HepG2 (cell line): ENCODE results near the gene H3-3A. TPM values are rescaled to one million over a fixed set of nuclear protein-coding genes. Genes with fewer than 3 reads are reported as not detected.

Experiments
- BCL3 ChIP-seq: sonication (generic); formaldehyde crosslinking; IDR thresholded peaks from 2 replicates; pipeline ENCODE4 v1.5.1; 2020; ENCODE audit warnings: mild to moderate bottlenecking, missing genetic modification reagents, moderate library complexity
- CEBPB ChIP-seq: IDR thresholded peaks from 2 replicates; pipeline ENCODE4 v1.6.1; 2011; ENCODE audit warnings: low read depth, low read length, improper control_type of control experiment, borderline replicate concordance
- IRF1 ChIP-seq: sonication (generic); formaldehyde crosslinking; IDR thresholded peaks from 2 replicates; pipeline ENCODE4 v1.4.0; 2020; ENCODE audit warnings: low read depth, mild to moderate bottlenecking, missing genetic modification reagents
- MAFK ChIP-seq, 2 experiments: IDR thresholded peaks in 1 of 2; conservative IDR thresholded peaks in 1 of 2; 2 replicates each; pipeline ENCODE4 v1.6.1; 2011; ENCODE audit warnings: improper control_type of control experiment in 2 of 2, low read length in 2 of 2
- PHF5A ChIP-seq: IDR thresholded peaks from one replicate; pipeline ENCODE4 v1.6.1; 2018; ENCODE audit warnings: low read depth, missing genetic modification reagents; ENCODE audit not compliant: unreplicated experiment
- RAD51 ChIP-seq: fragments of 450-650 bp; IDR thresholded peaks from 2 replicates; pipeline ENCODE4 v1.6.1; 2016; ENCODE audit warnings: borderline replicate concordance
- SIX4 ChIP-seq: sonication (generic); formaldehyde crosslinking; IDR thresholded peaks from 2 replicates; pipeline ENCODE4 v1.4.0; 2020; ENCODE audit warnings: missing genetic modification reagents
- TOE1 ChIP-seq: sonication (generic); formaldehyde crosslinking; IDR thresholded peaks from 2 replicates; pipeline ENCODE4 v1.4.0; 2020; ENCODE audit warnings: mild to moderate bottlenecking, missing genetic modification reagents
- U2AF1 ChIP-seq: fragments of 200-400 bp; formaldehyde crosslinking; optimal IDR thresholded peaks from 2 replicates; pipeline ENCODE3; 2017; ENCODE audit warnings: mild to moderate bottlenecking, low read depth, low read length
- YEATS2 ChIP-seq: sonication (generic); formaldehyde crosslinking; IDR thresholded peaks from 2 replicates; pipeline ENCODE4 v1.4.0; 2020; ENCODE audit warnings: missing genetic modification reagents, borderline replicate concordance
- YY1 ChIP-seq: IDR thresholded peaks from 2 replicates; pipeline ENCODE4 v1.6.1; 2011; ENCODE audit warnings: low read length, low read depth, moderate library complexity, mild to moderate bottlenecking; ENCODE audit not compliant: insufficient read depth, insufficient replicate concordance
- ZNF160 ChIP-seq: sonication (generic); formaldehyde crosslinking; IDR thresholded peaks from 2 replicates; pipeline ENCODE4 v1.8.0; 2022; ENCODE audit warnings: mild to moderate bottlenecking, inconsistent platforms, missing genetic modification reagents
- ZNF460 ChIP-seq: sonication (generic); formaldehyde crosslinking; IDR thresholded peaks from 2 replicates; pipeline ENCODE4 v1.5.1; 2020; ENCODE audit warnings: missing genetic modification reagents, mild to moderate bottlenecking, borderline replicate concordance
- ZNF484 ChIP-seq: sonication (generic); formaldehyde crosslinking; IDR thresholded peaks from 2 replicates; pipeline ENCODE4 v1.5.1; 2020; ENCODE audit warnings: mild to moderate bottlenecking, low read depth, missing genetic modification reagents, borderline replicate concordance
- ZNF616 ChIP-seq: sonication (generic); formaldehyde crosslinking; IDR thresholded peaks from 2 replicates; pipeline ENCODE4 v1.5.0; 2020; ENCODE audit warnings: low read depth, mild to moderate bottlenecking, missing genetic modification reagents
- ZNF816 ChIP-seq: sonication (generic); formaldehyde crosslinking; IDR thresholded peaks from 2 replicates; pipeline ENCODE4 v1.8.0; 2022; ENCODE audit warnings: missing genetic modification reagents, mild to moderate bottlenecking, borderline replicate concordance
- ZSCAN25 ChIP-seq: sonication (generic); formaldehyde crosslinking; IDR thresholded peaks from 2 replicates; pipeline ENCODE4 v1.8.0; 2022; ENCODE audit warnings: mild to moderate bottlenecking, missing genetic modification reagents
- ZXDC ChIP-seq: sonication (generic); formaldehyde crosslinking; IDR thresholded peaks from 2 replicates; pipeline ENCODE4 v1.5.0; 2020; ENCODE audit warnings: mild to moderate bottlenecking, missing genetic modification reagents
- polyA plus RNA-seq, 8 experiments: library from polyadenylated mRNA; depleted of rRNA in 3 of 8; stranded (reverse) in 7 of 8; unstranded in 1 of 8; fragments of >200 nt; fragmentation: Illumina TruSeq in 4 of 8; extraction: Trizol in 4 of 8; gene quantifications; 2 replicates each; pipeline versions ENCODE4 v1.2.1 to v1.2.3, GENCODE V29; 2011 to 2016; ENCODE audit warnings: low read depth in 4 of 8, missing spikeins in 1 of 8, mixed read lengths in 1 of 8; ENCODE audit not compliant: insufficient read depth in 1 of 8
- total RNA-seq, 5 experiments: library from RNA; depleted of rRNA; stranded (reverse); fragments of >200 nt; fragmentation: Illumina TruSeq; extraction: Trizol; gene quantifications; 2 replicates each; pipeline ENCODE4 v1.2.3, GENCODE V29; 2016; ENCODE audit warnings: low read depth in 1 of 5

The H3-3A gene
- total and polyA plus RNA-seq, 2 of the 13 experiments (the other 11 are each of a cell fraction or from before 2014, with no cell fraction given), result 221 to 320 TPM

GRCh38 chr1:226062558-226063223 lies at the start of gene H3-3A (continued):
- TF ChIP-seq SIX4, result no peak
- TF ChIP-seq RAD51, result no peak
- TF ChIP-seq ZSCAN25 (CRISPR knock-in tag), result no peak
- no peak for TF ChIP-seq ZNF460 (CRISPR knock-in tag)
- no peak for TF ChIP-seq CEBPB
- TF ChIP-seq MAFK (conservative IDR thresholded peaks at IDR 0.05 in 1 of 2, IDR thresholded peaks at IDR 0.05 in 1 of 2; ENCODE audit: low read length in 2 of 2), result no peak
- TF ChIP-seq TOE1 (CRISPR knock-in tag), result no peak
- TF ChIP-seq ZNF616 (CRISPR knock-in tag), result no peak; the same call in 1 of the 2 replicates
- no peak for TF ChIP-seq ZNF160 (CRISPR knock-in tag)
- no peak for TF ChIP-seq YEATS2 (CRISPR knock-in tag)
- TF ChIP-seq ZNF484 (CRISPR knock-in tag), result no peak
- no peak for TF ChIP-seq PHF5A
- no peak for TF ChIP-seq U2AF1
- TF ChIP-seq ZXDC (CRISPR knock-in tag), result no peak
- TF ChIP-seq BCL3 (CRISPR knock-in tag), result no peak
- no peak for TF ChIP-seq ZNF816 (CRISPR knock-in tag)
- peak; percentile 90 for TF ChIP-seq YY1
- TF ChIP-seq IRF1 (CRISPR knock-in tag), result no peak
